Mesendoderm (in vitro differentiated cells): ENCODE results near the gene TNNI2.

ENCODE experiments used
- DNase-seq: peaks from one replicate; pipeline ENCODE4 v3.0.0; 2013
- H2AK5ac ChIP-seq: 2 replicates; pipeline ENCODE4 v1.6.1; 2013; ENCODE audit warnings: low read length, inconsistent platforms
- H2BK120ac ChIP-seq: 2 replicates; pipeline ENCODE4 v1.6.1; 2013; ENCODE audit warnings: low read depth, mild to moderate bottlenecking, low read length, moderate library complexity, mixed read lengths
- H2BK15ac ChIP-seq: replicated peaks from 2 replicates; pipeline ENCODE4 v1.6.1; 2013; ENCODE audit warnings: low read depth, mild to moderate bottlenecking, moderate library complexity
- H2BK5ac ChIP-seq: 2 replicates; pipeline ENCODE4 v1.6.1; 2013; ENCODE audit warnings: low read length, inconsistent platforms
- H3K18ac ChIP-seq: 2 replicates; pipeline ENCODE4 v1.6.1; 2013; ENCODE audit warnings: mild to moderate bottlenecking, low read length, mixed read lengths
- H3K23ac ChIP-seq: one replicate; pipeline ENCODE4 v1.6.1; 2013; ENCODE audit warnings: low read length
- H3K27ac ChIP-seq: 2 replicates; pipeline ENCODE4 v1.5.1; 2013; ENCODE audit warnings: low read depth, mild to moderate bottlenecking, inconsistent platforms, low read length, moderate library complexity
- H3K27me3 ChIP-seq: 2 replicates; pipeline ENCODE4 v1.6.1; 2013; ENCODE audit warnings: low read length, control low read depth, mild to moderate bottlenecking, inconsistent platforms; ENCODE audit not compliant: insufficient read depth, poor library complexity
- H3K36me3 ChIP-seq: 2 replicates; pipeline ENCODE4 v1.6.1; 2013; ENCODE audit warnings: low read length, inconsistent platforms; ENCODE audit not compliant: control insufficient read depth, insufficient read depth
- H3K4ac ChIP-seq: one replicate; pipeline ENCODE4 v1.6.1; 2013; ENCODE audit warnings: low read depth, mild to moderate bottlenecking, low read length, moderate library complexity
- H3K4me1 ChIP-seq: 2 replicates; pipeline ENCODE4 v1.6.1; 2013; ENCODE audit warnings: low read depth, low read length, inconsistent platforms; ENCODE audit not compliant: control insufficient read depth
- H3K4me2 ChIP-seq: 2 replicates; pipeline ENCODE4 v1.6.1; 2013; ENCODE audit warnings: low read length
- H3K4me3 ChIP-seq: 2 replicates; pipeline ENCODE4 v1.5.1; 2013; ENCODE audit warnings: mild to moderate bottlenecking, low read length
- H3K56ac ChIP-seq: one replicate; pipeline ENCODE4 v1.6.1; 2013; ENCODE audit warnings: low read length
- H3K79me1 ChIP-seq: 2 replicates; pipeline ENCODE4 v1.6.1; 2013; ENCODE audit warnings: low read length, inconsistent platforms
- H3K79me2 ChIP-seq: 2 replicates; pipeline ENCODE4 v1.6.1; 2013; ENCODE audit warnings: mild to moderate bottlenecking, low read length; ENCODE audit not compliant: control insufficient read depth, insufficient read depth
- H3K9ac ChIP-seq: 2 replicates; pipeline ENCODE4 v1.6.1; 2013; ENCODE audit warnings: low read length, inconsistent platforms
- H4K5ac ChIP-seq: one replicate; pipeline ENCODE4 v1.6.1; 2013; ENCODE audit warnings: low read length
- H4K8ac ChIP-seq: one replicate; pipeline ENCODE4 v1.6.1; 2013; ENCODE audit warnings: low read depth, mild to moderate bottlenecking, control low read depth, low read length, moderate library complexity
- WGBS: extraction: QIAGEN DNeasy Blood & Tissue Kit; methylation state at CpG from one replicate; pipeline ENCODE4 v1.1.7; 2013; ENCODE audit warnings: low lambda C conversion rate, missing lambda C conversion rate; ENCODE audit not compliant: insufficient coverage; ENCODE audit errors: extremely low coverage; 5-methylcytosine and 5-hydroxymethylcytosine counted together

Gene TNNI2

DNA sequence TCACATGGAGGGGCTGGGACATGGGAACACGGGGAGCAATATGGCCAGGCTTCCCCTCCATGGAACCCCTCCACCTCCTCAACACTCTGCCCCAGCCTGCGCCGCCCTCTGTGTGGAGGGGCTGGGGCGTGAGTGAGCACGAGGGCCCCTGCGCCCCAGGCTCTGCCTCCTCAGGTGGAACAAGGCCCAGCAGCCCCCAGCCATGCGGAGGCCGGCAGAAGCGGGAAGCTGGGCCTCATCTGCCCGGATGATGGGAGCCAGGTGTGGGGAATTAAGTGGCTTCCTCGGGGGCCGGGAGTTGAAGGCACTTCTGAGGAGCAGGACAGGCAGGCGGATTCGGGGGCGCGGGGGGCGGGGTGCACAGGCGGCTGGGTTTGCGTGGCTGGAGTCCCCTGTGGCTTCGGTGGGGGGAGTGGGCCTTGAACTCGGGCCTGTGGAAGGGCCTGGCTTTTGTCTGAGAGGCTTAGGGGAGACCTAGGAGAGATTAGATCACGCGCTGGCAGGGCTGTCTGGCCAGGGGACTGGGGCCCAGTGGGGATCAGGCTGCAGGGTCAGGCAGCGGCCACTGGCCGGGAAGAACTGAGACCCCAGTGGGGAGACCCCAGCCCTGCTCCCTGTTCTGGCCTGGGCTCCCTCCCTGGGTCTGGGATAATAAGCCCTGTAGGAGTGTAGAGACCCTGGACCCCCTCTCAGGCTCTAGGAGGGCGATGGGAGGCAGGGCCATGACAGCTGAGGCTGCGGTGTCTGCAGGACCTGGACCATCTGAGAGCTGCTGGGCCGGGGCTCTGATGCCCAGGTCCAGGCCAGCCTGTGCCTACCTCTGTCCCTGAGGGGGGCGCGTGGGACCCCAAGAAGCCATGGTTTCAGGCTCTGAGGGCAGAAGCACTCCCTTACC is 39.6 kb downstream of the TNNI2 start:
- no peaks in the 10 kb centered on the region for H3K4me1 ChIP-seq
- H2BK15ac ChIP-seq = no peak overlapping the region
- no CpG with 5 or more reads among the region's 30 CpGs for WGBS

DNA sequence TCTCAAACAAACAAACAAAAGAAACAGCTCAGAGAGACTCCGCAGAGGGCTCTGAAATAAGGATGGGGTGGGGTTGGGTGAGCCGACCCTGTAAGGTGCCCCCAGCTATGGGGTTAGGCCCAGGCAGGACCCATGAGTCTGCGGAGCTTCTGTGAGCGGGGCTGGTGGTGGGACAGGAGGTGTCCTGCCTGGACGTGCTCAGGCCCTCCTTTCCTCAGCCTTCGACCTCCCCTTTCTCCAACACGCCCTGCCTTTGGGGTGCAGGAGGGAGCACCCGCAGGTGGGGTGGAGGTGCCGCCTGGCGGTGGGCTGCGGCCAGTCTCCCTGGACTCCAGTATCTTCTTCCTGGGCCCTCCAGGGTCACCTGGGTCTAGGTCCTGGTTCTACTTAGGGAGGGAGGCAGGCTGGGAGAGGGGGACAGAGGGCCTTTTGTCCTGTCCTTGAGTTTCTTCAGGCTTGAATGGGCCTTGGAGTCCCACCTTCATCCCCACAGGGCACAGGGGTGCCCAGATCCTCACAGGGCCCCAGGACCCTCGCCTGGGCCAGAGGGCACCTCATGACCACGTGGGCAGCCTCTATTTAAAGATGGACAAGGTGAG is 40.7 kb downstream of the TNNI2 start:
- H3K79me1 ChIP-seq = no peaks in the 10 kb centered on the region
- no peak overlapping the region for H4K8ac ChIP-seq
- DNase-seq = no peak
- H3K79me2 ChIP-seq = no peaks in the 10 kb centered on the region
- H2BK120ac ChIP-seq = no peak overlapping the region
- H3K4me2 ChIP-seq = no peak overlapping the region
- H3K4me1 ChIP-seq = no peaks in the 10 kb centered on the region
- H3K4ac ChIP-seq = no peak overlapping the region
- no peak overlapping the region for H3K4me3 ChIP-seq
- H3K27ac ChIP-seq = no peak overlapping the region
- H2BK15ac ChIP-seq = no peak overlapping the region
- H3K23ac ChIP-seq = no peak overlapping the region
- no peaks in the 10 kb centered on the region for H3K27me3 ChIP-seq
- no peaks in the 10 kb centered on the region for H3K36me3 ChIP-seq
- H2BK5ac ChIP-seq = no peak overlapping the region
- WGBS = no CpG with 5 or more reads among the region's 13 CpGs
- no peak overlapping the region for H3K9ac ChIP-seq
- H3K56ac ChIP-seq = no peak overlapping the region
- no peak overlapping the region for H3K18ac ChIP-seq
- no peak overlapping the region for H4K5ac ChIP-seq
- H2AK5ac ChIP-seq = no peak overlapping the region

More for the DNA sequence above, 39.6 kb downstream of the TNNI2 start:
- no peaks in the 10 kb centered on the region for H3K36me3 ChIP-seq
- H3K18ac ChIP-seq = no peak overlapping the region
- no peak overlapping the region for H3K9ac ChIP-seq
- no peak overlapping the region for H3K27ac ChIP-seq
- H4K8ac ChIP-seq = no peak overlapping the region
- no peak overlapping the region for H2BK120ac ChIP-seq
- no peaks in the 10 kb centered on the region for H3K27me3 ChIP-seq
- no peaks in the 10 kb centered on the region for H3K79me2 ChIP-seq
- H3K23ac ChIP-seq = no peak overlapping the region
- no peak overlapping the region for H3K4ac ChIP-seq
- no peak overlapping the region for H3K4me3 ChIP-seq
- no peak overlapping the region for H2BK5ac ChIP-seq
- H4K5ac ChIP-seq = no peak overlapping the region
- H3K56ac ChIP-seq = no peak overlapping the region
- H2AK5ac ChIP-seq = no peak overlapping the region
- no peak for DNase-seq
- H3K4me2 ChIP-seq = no peak overlapping the region
- H3K79me1 ChIP-seq = no peaks in the 10 kb centered on the region

DNA sequence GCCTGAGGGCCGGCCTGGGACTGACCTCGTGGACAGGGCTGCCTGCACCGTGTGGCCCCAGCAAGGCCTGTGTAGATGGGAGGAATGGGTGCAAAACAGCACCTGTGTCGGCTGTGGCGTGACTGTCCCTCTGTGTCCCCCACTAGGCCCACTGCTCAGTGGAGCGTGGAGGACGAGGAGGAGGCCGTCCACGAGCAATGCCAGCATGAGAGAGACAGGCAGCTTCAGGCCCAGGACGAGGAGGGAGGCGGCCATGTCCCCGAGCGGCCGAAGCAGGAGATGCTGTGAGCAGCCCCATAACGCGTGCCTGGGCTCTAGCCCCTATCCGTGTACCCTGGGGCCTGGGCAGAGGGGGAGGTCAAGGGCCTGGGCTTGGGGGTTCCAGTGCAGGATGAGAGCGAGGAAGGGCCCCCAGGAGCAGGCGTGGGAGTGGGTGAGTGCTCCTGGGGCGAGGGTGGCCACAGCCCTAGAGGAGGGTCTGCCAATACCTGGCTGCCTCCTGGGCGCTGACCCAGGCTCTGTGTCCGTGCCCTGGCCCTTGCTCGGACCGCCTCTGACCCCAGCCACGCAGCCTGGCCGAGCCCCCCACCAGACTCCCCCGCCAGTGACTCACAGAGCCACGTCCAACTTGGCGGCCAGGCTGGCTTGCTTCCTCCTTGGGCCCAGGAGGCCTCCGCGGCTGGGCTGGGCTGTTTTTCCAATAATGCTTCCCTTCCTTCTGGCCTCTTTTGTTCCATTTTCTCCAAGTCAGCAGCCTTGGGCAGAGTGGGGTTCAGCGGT is 41.4 kb downstream of the TNNI2 start:
- Histone ChIP-seq H4K5ac (no peak overlapping the region), H4K8ac (no peak overlapping the region), H2BK15ac (no peak overlapping the region), H2BK120ac (no peak overlapping the region), H3K9ac (no peak overlapping the region), H2AK5ac (no peak overlapping the region), H2BK5ac (no peak overlapping the region), H3K4me3 (no peak overlapping the region), H3K27ac (no peak overlapping the region), H3K18ac (no peak overlapping the region), H3K36me3 (no peaks in the 10 kb centered on the region), H3K27me3 (no peaks in the 10 kb centered on the region), H3K56ac (no peak overlapping the region), H3K79me1 (no peaks in the 10 kb centered on the region), H3K23ac (no peak overlapping the region), H3K4ac (no peak overlapping the region), H3K79me2 (no peaks in the 10 kb centered on the region), H3K4me1 (no peaks in the 10 kb centered on the region), H3K4me2 (no peak overlapping the region)
- DNase-seq = no peak
- no CpG with 5 or more reads among the region's 32 CpGs for WGBS

DNA sequence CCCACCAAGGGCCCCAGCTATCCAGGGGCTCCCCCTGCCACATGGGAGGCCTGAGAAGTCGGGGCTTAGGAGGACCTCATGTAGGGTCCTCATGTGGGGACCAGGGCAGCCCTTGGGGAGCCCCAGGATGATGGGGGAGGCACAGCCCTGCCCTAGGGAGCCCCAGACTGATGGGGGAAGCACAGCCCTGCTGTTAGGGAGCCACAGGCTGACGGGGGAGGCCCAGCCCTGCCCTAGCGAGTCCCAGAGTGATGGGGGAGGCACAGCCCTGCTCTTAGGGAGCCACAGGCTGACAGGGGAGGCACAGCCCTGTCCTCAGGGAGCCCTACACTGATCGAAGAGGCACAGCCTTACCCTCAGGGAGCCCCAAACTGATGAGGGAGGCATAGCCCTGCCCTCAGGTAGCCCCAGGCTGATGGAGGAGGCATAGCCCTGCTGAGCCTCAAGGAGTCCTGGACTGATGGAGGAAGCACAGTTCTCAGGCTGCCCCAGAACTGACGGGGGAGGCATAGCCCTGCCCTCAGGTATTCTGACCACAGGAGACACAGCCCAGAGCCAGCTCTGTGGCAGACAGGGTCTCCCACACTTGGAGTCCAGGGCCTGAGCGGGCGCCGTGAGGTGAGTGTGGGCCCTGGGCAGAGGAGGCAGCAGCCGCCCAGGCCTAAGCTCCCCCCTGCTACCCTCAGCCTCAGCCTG is 42.1 kb downstream of the TNNI2 start:
- Histone ChIP-seq H3K36me3 (no peaks in the 10 kb centered on the region), H3K4me2 (no peak overlapping the region), H3K27me3 (no peaks in the 10 kb centered on the region), H4K5ac (no peak overlapping the region), H2AK5ac (no peak overlapping the region), H3K79me2 (no peaks in the 10 kb centered on the region), H3K4ac (no peak overlapping the region), H3K79me1 (no peaks in the 10 kb centered on the region), H3K56ac (no peak overlapping the region), H3K18ac (no peak overlapping the region), H4K8ac (no peak overlapping the region), H3K9ac (no peak overlapping the region), H3K4me3 (no peak overlapping the region), H3K4me1 (no peaks in the 10 kb centered on the region), H2BK120ac (no peak overlapping the region), H3K27ac (no peak overlapping the region), H3K23ac (no peak overlapping the region), H2BK15ac (no peak overlapping the region), H2BK5ac (no peak overlapping the region)
- no peak for DNase-seq
- WGBS = no CpG with 5 or more reads among the region's 9 CpGs

DNA sequence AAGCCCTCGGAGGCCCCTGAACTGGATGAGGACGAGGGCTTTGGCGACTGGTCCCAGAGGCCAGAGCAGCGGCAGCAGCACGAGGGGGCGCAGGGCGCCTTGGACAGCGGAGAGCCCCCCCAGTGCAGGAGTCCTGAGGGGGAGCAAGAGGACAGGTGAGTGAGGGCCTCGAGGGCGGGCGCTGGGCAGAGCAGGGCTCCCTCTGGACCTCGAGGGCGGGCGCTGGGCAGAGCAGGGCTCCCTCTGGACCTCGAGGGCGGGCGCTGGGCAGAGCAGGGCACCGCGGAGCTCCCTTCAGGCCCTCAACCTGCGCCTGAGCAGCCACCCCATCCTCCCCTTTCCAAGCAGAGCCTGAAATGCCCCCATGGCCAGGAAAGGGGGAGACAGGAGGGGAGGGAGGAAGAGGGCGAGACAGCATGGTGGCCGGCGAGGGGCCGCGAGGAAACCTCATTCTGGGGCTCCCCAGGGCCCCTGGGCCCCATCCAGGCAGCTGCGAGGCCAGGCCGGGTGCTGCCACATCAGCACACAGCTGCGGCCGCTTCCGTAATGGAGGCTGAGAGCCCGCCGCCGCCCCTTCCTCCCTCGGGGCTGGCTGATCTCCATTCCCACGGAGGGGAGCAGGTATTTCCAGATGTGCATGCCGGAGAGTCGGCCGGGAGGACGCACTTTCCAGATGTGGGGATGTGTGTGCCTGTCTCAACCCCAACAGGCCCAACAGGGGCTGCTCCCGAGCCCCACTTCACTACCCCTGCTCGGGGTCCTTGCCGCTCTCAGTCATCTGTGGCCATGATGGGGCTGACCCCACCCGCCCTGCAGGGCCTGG is 42.9 kb downstream of the TNNI2 start:
- Histone ChIP-seq H3K79me1 (no peaks in the 10 kb centered on the region), H2AK5ac (no peak overlapping the region), H2BK15ac (no peak overlapping the region), H3K23ac (no peak overlapping the region), H3K4me3 (no peak overlapping the region), H3K18ac (no peak overlapping the region), H3K4me1 (no peaks in the 10 kb centered on the region), H3K4ac (no peak overlapping the region), H3K27me3 (no peaks in the 10 kb centered on the region), H4K8ac (no peak overlapping the region), H2BK5ac (no peak overlapping the region), H3K4me2 (no peak overlapping the region), H4K5ac (no peak overlapping the region), H3K36me3 (no peaks in the 10 kb centered on the region), H3K79me2 (no peaks in the 10 kb centered on the region), H3K27ac (no peak overlapping the region), H3K56ac (no peak overlapping the region), H2BK120ac (no peak overlapping the region), H3K9ac (no peak overlapping the region)
- no peak for DNase-seq
- no CpG with 5 or more reads among the region's 43 CpGs for WGBS
